ENCODE data around the gene WNT5B. TPM values are rescaled to one million over a fixed set of nuclear protein-coding genes. Genes with fewer than 3 reads are reported as not detected.

The WNT5B gene
- total RNA-seq, 1 donor from 2014 or later = 54.4 TPM

DNA sequence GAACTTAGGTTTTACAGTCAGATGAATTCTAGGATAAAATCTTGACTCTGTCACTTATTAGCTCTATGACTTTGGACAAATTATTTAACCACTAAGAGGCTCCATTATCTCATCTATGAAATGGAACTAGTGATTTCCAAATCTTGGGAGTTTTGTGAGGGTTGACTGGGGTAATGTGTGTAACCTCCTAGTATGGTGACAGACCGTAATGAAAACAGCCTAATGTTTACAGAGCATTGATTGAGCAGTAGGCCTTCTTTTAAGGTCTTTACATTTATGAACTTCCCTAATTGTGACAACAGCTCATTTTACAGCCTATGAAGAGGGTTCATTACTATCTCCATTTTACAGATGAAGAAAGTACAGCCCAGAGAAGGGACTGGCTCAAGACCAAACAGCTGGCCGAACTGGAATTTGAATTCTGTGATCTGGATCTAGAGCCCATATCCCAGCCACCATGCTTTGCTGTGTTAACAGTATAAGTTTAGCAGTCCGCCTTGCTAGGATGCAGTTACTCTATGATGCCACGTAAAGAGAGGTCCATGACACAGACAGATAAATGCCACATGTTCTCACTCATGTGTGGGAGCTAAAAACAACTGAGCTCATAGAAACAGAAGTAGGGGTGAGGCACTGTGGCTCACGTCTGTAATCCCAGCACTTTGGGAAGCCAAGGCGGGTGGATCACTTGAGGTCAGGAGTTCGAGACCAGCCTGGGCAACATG, 25.6 kb upstream of the WNT5B start:
- no peak overlapping the region for H3K4me3 Mint-ChIP-seq
- no peak for DNase-seq (ENCODE audit: low spot score in 2 of 2, unreplicated experiment in 2 of 2)
- H3K4me1 Mint-ChIP-seq = peaks cover 24% of the 10 kb centered on the region
- peaks cover 4% of the 10 kb centered on the region for H3K9me3 Mint-ChIP-seq
- no peaks in the 10 kb centered on the region for H3K27me3 Mint-ChIP-seq (ENCODE audit: low read depth)
- no peak for TF ChIP-seq CTCF (IDR thresholded peaks at IDR 0.05; ENCODE audit: unreplicated experiment)
- H3K36me3 Mint-ChIP-seq = no peaks in the 10 kb centered on the region
- H3K27ac Mint-ChIP-seq = no peak overlapping the region

- peaks cover 24% of the 10 kb centered on the region for H3K4me1 Mint-ChIP-seq
- no peak overlapping the region for H3K4me3 Mint-ChIP-seq
- H3K27ac Mint-ChIP-seq = peak overlapping the region; percentile 86
- no peaks in the 10 kb centered on the region for H3K9me3 Mint-ChIP-seq
- TF ChIP-seq CTCF (IDR thresholded peaks at IDR 0.05; ENCODE audit: unreplicated experiment) = no peak
- no peaks in the 10 kb centered on the region for H3K27me3 Mint-ChIP-seq (ENCODE audit: low read depth)
- DNase-seq (ENCODE audit: low spot score in 2 of 2, unreplicated experiment in 2 of 2) = no peak
- no peaks in the 10 kb centered on the region for H3K36me3 Mint-ChIP-seq
These were observed 24.6 kb upstream of the WNT5B start for GRCh38 chr12:1604464-1604863.

DNA sequence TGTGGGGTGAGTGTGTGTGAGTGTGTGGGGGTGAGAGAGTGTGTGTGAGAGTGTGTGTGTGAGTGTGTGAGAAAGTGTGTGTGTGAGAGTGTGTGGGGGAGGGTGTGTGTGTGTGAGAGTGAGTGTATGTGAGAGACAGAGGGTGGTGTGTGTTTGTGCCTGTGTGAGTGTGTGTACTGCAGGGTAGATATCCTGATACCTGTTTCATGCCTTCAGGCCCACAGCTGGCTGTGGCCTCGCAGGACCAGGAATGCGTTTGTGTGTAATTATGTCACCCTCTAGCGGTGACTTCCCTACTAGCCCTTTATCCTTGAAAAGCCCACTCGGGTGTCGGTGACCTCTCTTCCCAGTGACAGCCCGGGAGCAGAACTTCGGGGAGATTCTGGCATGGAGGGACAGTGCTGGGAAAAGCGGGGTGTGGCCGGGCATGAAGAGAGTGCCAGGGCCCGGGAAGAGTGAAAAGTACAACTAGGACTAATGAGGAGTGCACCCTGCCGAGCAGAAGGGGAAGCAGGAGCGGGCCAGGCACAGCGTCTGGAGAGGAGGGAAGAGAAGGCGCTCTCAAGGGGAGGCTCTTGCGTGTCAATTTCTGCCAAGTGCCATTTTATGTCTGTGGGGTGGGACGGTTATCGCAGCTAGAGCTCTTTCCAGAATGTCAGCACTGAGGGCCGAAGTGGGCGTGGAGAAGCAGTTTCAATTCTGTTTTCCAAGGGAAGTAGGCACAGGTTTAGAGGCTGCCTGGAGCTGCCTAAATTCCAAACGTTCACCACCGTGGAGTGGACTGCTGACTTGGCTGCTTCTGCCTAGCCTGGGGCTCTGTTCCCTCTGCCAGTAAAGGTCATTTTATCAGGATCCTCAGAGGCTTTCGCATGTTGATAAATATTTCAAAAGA, 23.7 kb upstream of the WNT5B start:
- no peaks in the 10 kb centered on the region for H3K27me3 Mint-ChIP-seq (ENCODE audit: low read depth)
- no peaks in the 10 kb centered on the region for H3K36me3 Mint-ChIP-seq
- no peaks in the 10 kb centered on the region for H3K9me3 Mint-ChIP-seq
- H3K4me3 Mint-ChIP-seq = peak overlapping the region; percentile 69
- H3K4me1 Mint-ChIP-seq = peaks cover 24% of the 10 kb centered on the region
- peak; percentile 58 for TF ChIP-seq CTCF (IDR thresholded peaks at IDR 0.05; ENCODE audit: unreplicated experiment)
- DNase-seq (ENCODE audit: low spot score in 2 of 2, unreplicated experiment in 2 of 2) = peak; percentile 32 to 64
- H3K27ac Mint-ChIP-seq = peak overlapping the region; percentile 90

- peaks cover 24% of the 10 kb centered on the region for H3K4me1 Mint-ChIP-seq
- TF ChIP-seq CTCF (IDR thresholded peaks at IDR 0.05; ENCODE audit: unreplicated experiment) = no peak
- H3K4me3 Mint-ChIP-seq = peak overlapping the region; percentile 69
- H3K27ac Mint-ChIP-seq = peak overlapping the region; percentile 90
- H3K9me3 Mint-ChIP-seq = no peaks in the 10 kb centered on the region
- no peaks in the 10 kb centered on the region for H3K27me3 Mint-ChIP-seq (ENCODE audit: low read depth)
- DNase-seq (ENCODE audit: low spot score in 2 of 2, unreplicated experiment in 2 of 2) = peak; percentile 74 to 79
- no peaks in the 10 kb centered on the region for H3K36me3 Mint-ChIP-seq
These were observed 22.9 kb upstream of the WNT5B start for GRCh38 chr12:1606021-1606622.

DNA sequence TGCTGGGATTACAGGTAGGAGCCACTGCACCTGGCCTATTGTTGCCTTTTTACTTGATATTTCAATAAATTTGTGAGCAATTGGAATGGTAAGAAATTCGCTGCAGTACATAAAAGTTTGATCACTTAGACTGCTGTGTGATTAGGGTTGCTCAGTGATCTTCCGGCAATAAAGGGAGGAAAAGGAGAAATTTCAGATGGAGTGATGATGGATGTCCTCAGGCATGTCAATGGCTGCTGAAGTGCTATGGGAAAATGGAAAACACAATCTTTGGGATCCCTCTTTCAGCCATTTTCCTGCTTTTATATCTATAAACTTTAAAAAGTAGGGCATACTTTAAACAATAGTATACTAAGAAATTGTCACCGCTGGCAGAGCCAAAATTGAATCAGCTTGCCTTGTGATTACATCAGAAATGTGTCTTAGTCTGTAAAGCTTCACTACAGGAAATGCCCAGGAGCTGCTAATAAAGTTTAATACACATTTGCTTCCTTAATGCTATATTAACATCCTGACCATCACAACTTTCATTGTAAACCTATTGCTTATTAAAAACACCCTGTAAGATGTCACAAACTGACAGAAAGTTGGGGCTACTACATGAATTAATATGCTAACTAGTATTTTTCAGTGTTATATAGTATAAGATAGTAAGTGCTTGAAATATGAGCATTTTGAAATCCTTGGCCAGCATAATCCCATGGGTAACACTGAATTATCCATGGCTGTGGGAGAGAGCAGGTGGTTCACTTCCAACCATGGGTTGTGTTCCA, 20.9 kb upstream of the WNT5B start:
- no peaks in the 10 kb centered on the region for H3K36me3 Mint-ChIP-seq
- peak overlapping the region; percentile 17 for H3K27ac Mint-ChIP-seq
- H3K4me3 Mint-ChIP-seq = no peak overlapping the region
- H3K4me1 Mint-ChIP-seq = peaks cover 28% of the 10 kb centered on the region
- no peak for TF ChIP-seq CTCF (IDR thresholded peaks at IDR 0.05; ENCODE audit: unreplicated experiment)
- DNase-seq (ENCODE audit: low spot score in 2 of 2, unreplicated experiment in 2 of 2) = no peak
- no peaks in the 10 kb centered on the region for H3K27me3 Mint-ChIP-seq (ENCODE audit: low read depth)
- no peaks in the 10 kb centered on the region for H3K9me3 Mint-ChIP-seq

Measured in mesothelial cell of epicardium (in vitro differentiated cells).